Measurements from ENCODE around the gene SEC24A.
"Not testable (repeated sequence)": the region's sequence is repeated elsewhere in the genome, so short reads cannot be mapped to it uniquely, and the experiment has no call there.

The SEC24A gene

DNA sequence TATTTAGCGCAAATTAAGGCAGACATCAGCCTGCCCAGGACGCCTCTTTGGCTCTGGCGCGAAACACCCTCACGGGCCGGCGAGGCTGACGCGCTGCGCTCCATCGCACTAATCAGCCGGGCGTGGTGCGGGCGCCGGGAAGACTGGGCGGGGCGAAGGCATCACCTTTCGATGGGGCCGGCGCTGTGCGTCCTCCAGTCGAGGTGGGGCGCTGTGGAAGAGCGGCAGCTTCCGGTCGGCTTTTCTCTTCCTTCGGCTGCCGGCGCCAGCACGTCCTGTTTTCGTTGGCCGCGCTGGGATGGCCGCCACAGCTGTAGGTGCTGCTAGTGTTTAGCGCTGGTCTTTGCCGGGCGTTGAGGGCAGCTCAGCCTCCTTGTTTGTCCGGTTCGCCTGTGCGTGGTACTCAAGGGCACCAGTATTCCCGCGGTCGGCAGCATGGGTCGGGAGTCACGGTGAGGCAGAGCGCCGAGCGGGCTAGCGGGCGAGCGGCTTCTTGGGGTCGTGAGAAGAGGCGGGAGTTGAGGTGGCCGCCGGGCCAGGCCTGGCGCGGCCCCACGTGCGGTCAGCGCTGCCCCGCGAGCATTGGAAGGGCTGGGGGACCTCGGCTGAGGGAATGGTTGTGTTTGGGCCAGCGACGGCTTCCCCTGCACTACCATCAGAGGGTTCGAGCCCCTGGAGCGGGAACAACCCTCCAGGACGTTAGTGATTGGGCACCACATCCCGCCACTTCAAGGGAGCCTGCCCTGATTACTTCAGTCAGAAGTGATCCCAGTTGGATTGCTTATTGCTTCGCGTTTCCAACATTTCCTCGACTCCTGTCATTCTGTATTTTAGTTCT lies 110.1 kb downstream of the SEC24A start, which contains the start of gene DDX46:
Gene DDX46 (plus strand): TSS at position 276 of the 838 bp plus-strand sequence. CDS start 160 bp downstream, at position 436.
- peak; percentile 97 for DNase-seq

DNA sequence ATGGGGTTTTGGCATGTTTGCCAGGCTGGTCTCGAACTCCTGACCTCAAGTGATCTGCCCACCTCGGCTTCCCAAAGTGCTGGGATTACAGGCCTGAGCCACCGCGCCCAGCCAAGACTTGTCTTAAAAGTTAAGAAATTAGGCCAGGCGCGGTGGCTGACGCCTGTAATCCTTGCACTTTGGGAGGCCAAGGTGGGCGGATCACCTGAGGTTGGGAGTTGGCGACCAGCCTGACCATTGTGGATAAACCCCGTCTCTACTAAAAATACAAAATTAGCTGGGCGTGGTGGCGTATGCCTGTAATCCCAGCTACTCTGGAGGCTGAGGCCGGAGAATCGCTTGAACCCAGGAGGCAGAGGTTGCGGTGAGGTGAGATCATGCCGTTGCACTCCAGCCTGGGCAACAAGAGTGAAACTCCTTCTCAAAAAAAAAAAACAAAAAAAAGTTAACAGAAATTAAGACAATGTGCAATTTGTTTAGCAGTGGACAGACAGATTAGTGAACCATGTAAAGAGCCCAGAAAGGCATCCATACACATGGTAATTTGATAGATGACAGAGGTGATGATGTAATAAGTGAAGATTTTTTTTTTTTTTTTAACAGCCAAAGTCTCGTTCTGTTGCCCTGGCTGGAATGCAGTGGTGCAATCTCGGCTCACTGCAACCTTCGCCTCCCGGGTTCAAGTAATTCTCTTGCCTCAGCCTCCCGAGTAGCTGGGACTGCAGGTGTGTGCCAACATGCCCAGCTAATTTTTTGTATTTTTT lies 119.1 kb downstream of the SEC24A start:
- not testable (repeated sequence) for DNase-seq

DNA sequence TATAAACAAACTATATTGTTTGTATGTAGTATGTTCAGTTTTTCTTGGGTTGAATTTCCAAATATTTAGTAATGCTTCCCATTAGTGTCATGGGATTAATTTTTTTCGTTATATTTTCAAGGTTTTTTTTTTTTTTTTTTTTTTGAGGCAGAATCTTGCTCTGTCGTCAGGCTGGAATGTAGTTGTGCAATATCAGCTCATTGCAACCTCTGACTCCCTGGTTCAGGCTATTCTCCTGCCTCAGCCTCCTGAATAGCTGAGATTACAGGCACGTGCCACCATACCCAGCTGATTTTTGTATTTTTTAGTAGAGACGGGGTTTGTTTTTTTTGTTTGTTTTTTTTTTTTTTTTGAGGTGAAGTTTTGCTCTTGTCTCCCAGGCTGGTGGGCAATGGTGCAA lies 120.6 kb downstream of the SEC24A start:
- no peak for DNase-seq

- DNase-seq, result no peak
Observed at GRCh38 chr5:134772461-134773125, 124.0 kb downstream of the SEC24A start.

- no peak for DNase-seq
Observed at GRCh38 chr5:134777366-134777765, 128.8 kb downstream of the SEC24A start.

Measured in activated CD8-positive, alpha-beta memory T cell treated with anti-CD3 and anti-CD28 coated beads, Interleukin-2, amount 50 U/mL, for 48 hours (primary cell).